Measurements from ENCODE around the gene DNMT3A. TPM values are rescaled to one million over a fixed set of nuclear protein-coding genes. Genes with fewer than 3 reads are reported as not detected.

Gene DNMT3A
- total RNA-seq, 3 donors from 2014 or later (not counting 1 experiment from before 2014, with no cell fraction given) = 36.3 to 60.7 (median 45.2) TPM

DNA sequence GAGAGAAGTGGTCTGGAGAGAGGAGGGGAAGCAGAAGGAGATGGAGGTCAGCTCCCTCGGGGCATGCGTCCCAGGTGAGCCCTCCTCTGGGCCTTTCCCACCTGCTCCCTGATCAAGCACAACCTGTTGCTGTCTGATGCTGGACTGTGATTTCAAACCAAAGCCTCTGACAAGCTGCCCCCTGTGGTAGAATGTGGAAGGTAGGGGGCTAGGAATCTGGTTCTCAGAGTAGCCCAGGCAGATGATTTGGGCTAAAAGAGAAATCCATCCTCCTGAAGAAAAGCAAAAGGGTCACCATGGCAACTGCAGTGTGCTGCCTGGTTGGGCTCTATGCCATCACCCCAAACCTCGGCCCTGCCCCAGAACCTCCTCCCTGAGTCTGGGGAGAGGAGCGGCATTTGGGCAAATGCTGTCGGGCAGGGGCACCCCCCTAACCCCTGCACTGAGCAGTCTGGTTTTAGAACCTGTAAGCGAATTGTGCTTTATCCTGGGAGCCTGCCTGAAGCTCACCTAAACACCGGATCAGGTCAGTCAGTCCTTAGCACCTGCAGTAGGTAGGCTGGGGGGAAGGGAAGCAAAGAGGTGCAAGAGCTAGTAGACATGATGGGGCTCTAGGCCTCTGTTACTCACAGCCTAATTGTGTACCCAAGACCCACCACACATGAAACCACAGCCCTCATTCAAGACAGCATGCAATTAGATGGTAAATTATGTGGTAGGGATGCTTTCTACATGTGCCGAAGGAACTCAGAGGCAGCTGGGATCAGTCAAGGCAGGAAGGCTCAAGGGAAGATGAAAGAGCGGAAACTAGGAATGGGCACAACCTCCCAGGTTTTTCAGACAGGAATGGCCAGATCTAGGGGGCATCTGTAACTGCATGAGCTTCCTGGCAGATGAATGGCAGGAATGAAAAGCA lies 83.5 kb downstream of the DNMT3A start:
- Mint-ChIP-seq H3K27ac (no peak overlapping the region), H3K4me3 (no peak overlapping the region), H3K4me1 (peaks cover 8 to 11% of the 10 kb centered on the region in 2 donors), H3K9me3 (no peaks in the 10 kb centered on the region), H3K27me3 (ENCODE audit: low read depth in 2 of 2) (no peaks in the 10 kb centered on the region), H3K36me3 (no peaks in the 10 kb centered on the region)
- TF ChIP-seq, protein P1, sequence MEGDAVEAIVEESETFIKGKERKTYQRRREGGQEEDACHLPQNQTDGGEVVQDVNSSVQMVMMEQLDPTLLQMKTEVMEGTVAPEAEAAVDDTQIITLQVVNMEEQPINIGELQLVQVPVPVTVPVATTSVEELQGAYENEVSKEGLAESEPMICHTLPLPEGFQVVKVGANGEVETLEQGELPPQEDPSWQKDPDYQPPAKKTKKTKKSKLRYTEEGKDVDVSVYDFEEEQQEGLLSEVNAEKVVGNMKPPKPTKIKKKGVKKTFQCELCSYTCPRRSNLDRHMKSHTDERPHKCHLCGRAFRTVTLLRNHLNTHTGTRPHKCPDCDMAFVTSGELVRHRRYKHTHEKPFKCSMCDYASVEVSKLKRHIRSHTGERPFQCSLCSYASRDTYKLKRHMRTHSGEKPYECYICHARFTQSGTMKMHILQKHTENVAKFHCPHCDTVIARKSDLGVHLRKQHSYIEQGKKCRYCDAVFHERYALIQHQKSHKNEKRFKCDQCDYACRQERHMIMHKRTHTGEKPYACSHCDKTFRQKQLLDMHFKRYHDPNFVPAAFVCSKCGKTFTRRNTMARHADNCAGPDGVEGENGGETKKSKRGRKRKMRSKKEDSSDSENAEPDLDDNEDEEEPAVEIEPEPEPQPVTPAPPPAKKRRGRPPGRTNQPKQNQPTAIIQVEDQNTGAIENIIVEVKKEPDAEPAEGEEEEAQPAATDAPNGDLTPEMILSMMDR (IDR thresholded peaks at IDR 0.05) = no peak
- 86% methylated on average over 9 of the region's 9 CpGs for WGBS (ENCODE audit: insufficient coverage)
- H3K9me3 ChIP-seq (ENCODE audit: control insufficient read depth, insufficient read depth, low read length) = no peaks in the 10 kb centered on the region
- no peak overlapping the region for H3K27ac ChIP-seq (ENCODE audit: low read length)
- H3K4me1 ChIP-seq (ENCODE audit: control insufficient read depth, insufficient read depth, low read length) = no peaks in the 10 kb centered on the region
- H3K4me3 ChIP-seq (ENCODE audit: low read length) = no peak overlapping the region
- intact Hi-C loops (cut with micrococcal nuclease) = no loop called here
- DNase-seq (no peak), ATAC-seq (no peak)
- peaks cover 17% of the 10 kb centered on the region for H3K36me3 ChIP-seq (ENCODE audit: control insufficient read depth, insufficient read depth, low read length)
- H3K27me3 ChIP-seq (ENCODE audit: control insufficient read depth, insufficient read depth, low read length) = no peaks in the 10 kb centered on the region

DNA sequence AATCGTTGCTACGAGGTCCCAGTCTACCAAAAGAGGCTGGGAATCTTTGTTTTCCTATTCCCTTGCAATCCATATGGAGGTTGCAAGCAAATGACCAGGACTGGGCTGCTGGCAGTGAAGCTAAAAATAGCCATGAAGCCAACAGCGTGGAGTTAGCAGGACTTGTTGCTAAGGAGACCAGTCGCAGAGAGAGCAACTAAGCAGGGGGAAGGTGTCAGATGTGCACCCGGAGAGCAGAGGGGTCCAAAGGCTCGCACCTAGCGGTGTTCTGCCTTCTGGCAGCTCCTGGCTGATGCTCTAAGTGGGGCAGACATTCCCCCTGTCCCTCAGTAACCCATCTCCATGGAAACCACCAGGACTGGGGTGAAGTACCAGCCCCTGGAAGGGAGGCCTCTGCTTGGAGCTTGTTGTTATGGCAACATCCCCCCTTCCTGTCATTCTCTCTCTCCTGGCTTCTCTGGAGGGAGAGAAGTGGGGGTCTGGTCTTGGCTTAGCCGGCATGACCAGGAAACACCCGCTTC lies 84.6 kb downstream of the DNMT3A start:
- peaks cover 6% of the 10 kb centered on the region for H3K4me1 ChIP-seq (ENCODE audit: control insufficient read depth, insufficient read depth, low read length)
- peaks cover 17% of the 10 kb centered on the region for H3K36me3 ChIP-seq (ENCODE audit: control insufficient read depth, insufficient read depth, low read length)
- H3K9me3 ChIP-seq (ENCODE audit: control insufficient read depth, insufficient read depth, low read length) = no peaks in the 10 kb centered on the region
- intact Hi-C loops (cut with micrococcal nuclease) = no loop called here
- Mint-ChIP-seq H3K27me3 (ENCODE audit: low read depth in 2 of 2) (no peaks in the 10 kb centered on the region), H3K4me1 (peaks cover 14 to 17% of the 10 kb centered on the region in 2 donors), H3K4me3 (no peak overlapping the region), H3K36me3 (no peaks in the 10 kb centered on the region), H3K9me3 (no peaks in the 10 kb centered on the region), H3K27ac (no peak overlapping the region)
- no peaks in the 10 kb centered on the region for H3K27me3 ChIP-seq (ENCODE audit: control insufficient read depth, insufficient read depth, low read length)
- no peak overlapping the region for H3K27ac ChIP-seq (ENCODE audit: low read length)
- DNase-seq = no peak
- TF ChIP-seq, protein P1 (IDR thresholded peaks at IDR 0.05) = no peak
- ATAC-seq = no peak
- WGBS (ENCODE audit: insufficient coverage) = 78% methylated on average over 9 of the region's 9 CpGs
- H3K4me3 ChIP-seq (ENCODE audit: low read length) = no peak overlapping the region

DNA sequence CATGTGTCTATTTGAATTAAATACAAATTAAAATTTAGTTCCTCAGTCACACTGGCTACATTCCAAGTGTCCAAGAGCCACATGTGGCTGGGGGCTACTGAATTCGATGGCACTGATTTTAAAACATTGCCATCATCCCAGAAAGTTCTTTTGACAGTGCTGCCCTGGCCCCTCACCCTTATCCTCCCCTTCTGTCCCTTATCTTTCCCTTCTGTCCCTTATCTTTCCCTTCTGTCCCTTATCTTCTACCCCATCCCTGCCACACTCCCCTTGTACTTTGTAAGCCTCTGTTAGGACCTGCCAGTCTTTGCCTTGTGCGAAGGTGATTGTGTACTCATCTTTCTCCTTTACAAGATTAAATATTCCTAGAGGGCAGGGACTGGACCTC lies 85.2 kb downstream of the DNMT3A start:
- DNase-seq (no peak), ATAC-seq (no peak)
- no peaks in the 10 kb centered on the region for H3K27me3 ChIP-seq (ENCODE audit: control insufficient read depth, insufficient read depth, low read length)
- no peak overlapping the region for H3K27ac Mint-ChIP-seq
- WGBS (ENCODE audit: insufficient coverage) = 87% methylated on average over 2 of the region's 2 CpGs
- no peaks in the 10 kb centered on the region for H3K9me3 Mint-ChIP-seq
- no peaks in the 10 kb centered on the region for H3K9me3 ChIP-seq (ENCODE audit: control insufficient read depth, insufficient read depth, low read length)
- H3K27me3 Mint-ChIP-seq (ENCODE audit: low read depth in 2 of 2) = no peaks in the 10 kb centered on the region
- no peak overlapping the region for H3K4me3 ChIP-seq (ENCODE audit: low read length)
- H3K36me3 Mint-ChIP-seq = no peaks in the 10 kb centered on the region
- no peak overlapping the region for H3K4me3 Mint-ChIP-seq
- H3K4me1 Mint-ChIP-seq = peaks cover 14 to 20% of the 10 kb centered on the region in 2 donors
- intact Hi-C loops (cut with micrococcal nuclease) = no loop called here
- H3K27ac ChIP-seq (ENCODE audit: low read length) = no peak overlapping the region
- peaks cover 17% of the 10 kb centered on the region for H3K36me3 ChIP-seq (ENCODE audit: control insufficient read depth, insufficient read depth, low read length)
- peaks cover 11% of the 10 kb centered on the region for H3K4me1 ChIP-seq (ENCODE audit: control insufficient read depth, insufficient read depth, low read length)
- TF ChIP-seq, protein P1 (IDR thresholded peaks at IDR 0.05) = no peak

Data from natural killer cell (primary cell).